Liver (tissue), 3 donors: ENCODE measurements around the gene RUBCN.
"Not testable (repeated sequence)": the region's sequence is repeated elsewhere in the genome, so short reads cannot be mapped to it uniquely, and the experiment has no call there.

Experiments
- CTCF ChIP-seq: fragments of 150-350 bp; IDR thresholded peaks from 2 replicates; pipeline ENCODE4 v1.5.1; 2017; ENCODE audit warnings: improper control_type of control experiment, low read depth, low read length; ENCODE audit not compliant: missing input control
- GABPA ChIP-seq, 2 donors: IDR thresholded peaks in 1 of 2; conservative IDR thresholded peaks in 1 of 2; 2 replicates each; pipeline ENCODE4 v1.6.1; 2016; ENCODE audit warnings: antibody characterized with exemption in 2 of 2, mild to moderate bottlenecking in 1 of 2, moderate library complexity in 1 of 2
- MAX ChIP-seq: IDR thresholded peaks from 2 replicates; pipeline ENCODE4 v1.6.1; 2016; ENCODE audit warnings: antibody characterized with exemption
- REST ChIP-seq: IDR thresholded peaks from 2 replicates; pipeline ENCODE4 v1.6.1; 2016; ENCODE audit warnings: antibody characterized with exemption, mild to moderate bottlenecking
- SP1 ChIP-seq: IDR thresholded peaks from 2 replicates; pipeline ENCODE4 v1.6.1; 2018; ENCODE audit warnings: antibody characterized with exemption, mild to moderate bottlenecking
- ZBTB33 ChIP-seq: IDR thresholded peaks from 2 replicates; pipeline ENCODE4 v1.6.1; 2016; ENCODE audit warnings: antibody characterized with exemption
- donor health status: healthy.
- donor health status: healthy.

GRCh38 chr3:197657541-197658292, 79.0 kb downstream of the RUBCN start:
- TF ChIP-seq CTCF; ZBTB33; SP1; GABPA (IDR thresholded peaks at IDR 0.05 in 1 of 2, conservative IDR thresholded peaks at IDR 0.05 in 1 of 2); REST; MAX: not testable (repeated sequence)
